ENCODE measurements around the gene TMEM244. TPM values are rescaled to one million over a fixed set of nuclear protein-coding genes. Genes with fewer than 3 reads are reported as not detected.

TMEM244 gene
- total and polyA plus RNA-seq, 9 donors = not detected

- no peak for DNase-seq
- no peaks in the 10 kb centered on the region for H3K27me3 ChIP-seq
- no peak overlapping the region for H3K27ac ChIP-seq
- no peaks in the 10 kb centered on the region for H3K9me3 ChIP-seq
- H3K4me1 ChIP-seq (ENCODE audit: insufficient read depth) = peaks cover 3% of the 10 kb centered on the region
- intact Hi-C loops (cut with DNase I) = no loop called here
- WGBS, 3 donors = 7 to 11% (median 8%) methylated on average over 2 of the region's 2 CpGs
- no peak overlapping the region for H3K4me3 ChIP-seq
- H3K36me3 ChIP-seq = no peaks in the 10 kb centered on the region
- TF ChIP-seq POLR2A (IDR thresholded peaks at IDR 0.05) (no peak), EP300 (IDR thresholded peaks at IDR 0.05) (no peak), CTCF (IDR thresholded peaks at IDR 0.05) (no peak)
Observed at GRCh38 chr6:129859524-129859923, 1.6 kb downstream of the TMEM244 start.

- Histone ChIP-seq H3K4me1 (ENCODE audit: insufficient read depth) (peaks cover 3% of the 10 kb centered on the region), H3K27me3 (no peaks in the 10 kb centered on the region), H3K9me3 (no peaks in the 10 kb centered on the region), H3K4me3 (no peak overlapping the region), H3K27ac (no peak overlapping the region), H3K36me3 (no peaks in the 10 kb centered on the region)
- TF ChIP-seq POLR2A (IDR thresholded peaks at IDR 0.05) = no peak
- TF ChIP-seq EP300 (IDR thresholded peaks at IDR 0.05) = no peak
- no peak for TF ChIP-seq CTCF (IDR thresholded peaks at IDR 0.05)
- intact Hi-C loops (cut with DNase I) = no loop called here
- WGBS, 3 donors = 73 to 88% (median 83%) methylated on average over 4 of the region's 4 CpGs
- no peak for DNase-seq
Observed at GRCh38 chr6:129857838-129858237, 3.3 kb downstream of the TMEM244 start.

GRCh38 chr6:129853996-129854711 is 7.0 kb downstream of the TMEM244 start:
- intact Hi-C loops (cut with DNase I) = no loop called here
- Histone ChIP-seq H3K9me3 (no peaks in the 10 kb centered on the region), H3K27ac (no peak overlapping the region), H3K27me3 (no peaks in the 10 kb centered on the region), H3K4me3 (no peak overlapping the region), H3K36me3 (no peaks in the 10 kb centered on the region), H3K4me1 (ENCODE audit: insufficient read depth) (peaks cover 1% of the 10 kb centered on the region)
- TF ChIP-seq EP300 (IDR thresholded peaks at IDR 0.05) = no peak
- TF ChIP-seq CTCF (IDR thresholded peaks at IDR 0.05) = no peak
- TF ChIP-seq POLR2A (IDR thresholded peaks at IDR 0.05) = no peak
- WGBS, 3 donors = 85 to 90% (median 89%) methylated on average over 3 of the region's 3 CpGs
- no peak for DNase-seq

GRCh38 chr6:129852257-129852858 is 8.8 kb downstream of the TMEM244 start:
- H3K4me3 ChIP-seq = no peak overlapping the region
- H3K9me3 ChIP-seq = no peaks in the 10 kb centered on the region
- intact Hi-C loops (cut with DNase I) = no loop called here
- no peaks in the 10 kb centered on the region for H3K36me3 ChIP-seq
- no peak overlapping the region for H3K27ac ChIP-seq
- no peak for DNase-seq
- 63 to 73% (median 65%) methylated on average over 5 of the region's 5 CpGs for WGBS, 3 donors
- TF ChIP-seq POLR2A (IDR thresholded peaks at IDR 0.05) (no peak), EP300 (IDR thresholded peaks at IDR 0.05) (no peak), CTCF (IDR thresholded peaks at IDR 0.05) (no peak)
- H3K4me1 ChIP-seq (ENCODE audit: insufficient read depth) = no peaks in the 10 kb centered on the region
- no peaks in the 10 kb centered on the region for H3K27me3 ChIP-seq

Measured in ovary (tissue), 9 donors.